Ovary (tissue), 3 donors: ENCODE results near the gene NME7.

Experiments
- EP300 ChIP-seq: sonication (generic); formaldehyde crosslinking; IDR thresholded peaks from one replicate; pipeline ENCODE4 v1.6.1; 2017; ENCODE audit warnings: antibody characterized with exemption
- POLR2A ChIP-seq: fragments of 450-650 bp; IDR thresholded peaks from one replicate; pipeline ENCODE4 v1.6.1; 2017; ENCODE audit warnings: antibody characterized with exemption, mild to moderate bottlenecking, moderate library complexity
- TF ChIP-seq, protein P1 (sequence below), 3 donors: fragments of 450-650 bp in 2 of 3; fragments of 200-600 bp in 1 of 3; IDR thresholded peaks; one replicate each; pipeline versions ENCODE4 v1.5.1 to v1.8.0; 2016 to 2022; ENCODE audit warnings: antibody characterized with exemption in 3 of 3, mild to moderate bottlenecking in 1 of 3
- donor health status: DM: no; HTN: no; CAD: no.

DNA sequence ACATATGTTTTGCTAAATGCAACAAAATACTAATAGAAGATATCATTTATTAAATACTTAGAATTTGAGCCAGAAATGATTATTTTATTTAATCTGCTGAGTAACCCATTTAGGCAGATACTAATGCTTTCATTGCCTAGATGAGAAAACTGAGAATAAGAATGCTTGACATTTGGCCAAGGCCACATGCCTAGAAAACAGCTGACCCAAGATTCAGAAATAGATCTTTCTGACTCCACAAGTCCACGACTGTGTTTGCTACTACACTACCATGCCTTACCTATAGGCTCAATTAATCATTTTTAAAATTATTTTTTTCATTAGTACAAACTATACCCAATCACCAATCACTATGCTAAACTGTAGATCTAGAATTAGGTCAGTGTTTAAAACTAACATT, 131.5 kb downstream of the NME7 start:
- TF ChIP-seq, protein P1, sequence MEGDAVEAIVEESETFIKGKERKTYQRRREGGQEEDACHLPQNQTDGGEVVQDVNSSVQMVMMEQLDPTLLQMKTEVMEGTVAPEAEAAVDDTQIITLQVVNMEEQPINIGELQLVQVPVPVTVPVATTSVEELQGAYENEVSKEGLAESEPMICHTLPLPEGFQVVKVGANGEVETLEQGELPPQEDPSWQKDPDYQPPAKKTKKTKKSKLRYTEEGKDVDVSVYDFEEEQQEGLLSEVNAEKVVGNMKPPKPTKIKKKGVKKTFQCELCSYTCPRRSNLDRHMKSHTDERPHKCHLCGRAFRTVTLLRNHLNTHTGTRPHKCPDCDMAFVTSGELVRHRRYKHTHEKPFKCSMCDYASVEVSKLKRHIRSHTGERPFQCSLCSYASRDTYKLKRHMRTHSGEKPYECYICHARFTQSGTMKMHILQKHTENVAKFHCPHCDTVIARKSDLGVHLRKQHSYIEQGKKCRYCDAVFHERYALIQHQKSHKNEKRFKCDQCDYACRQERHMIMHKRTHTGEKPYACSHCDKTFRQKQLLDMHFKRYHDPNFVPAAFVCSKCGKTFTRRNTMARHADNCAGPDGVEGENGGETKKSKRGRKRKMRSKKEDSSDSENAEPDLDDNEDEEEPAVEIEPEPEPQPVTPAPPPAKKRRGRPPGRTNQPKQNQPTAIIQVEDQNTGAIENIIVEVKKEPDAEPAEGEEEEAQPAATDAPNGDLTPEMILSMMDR (IDR thresholded peaks at IDR 0.05): no peak
- no peak for TF ChIP-seq EP300
- no peak for TF ChIP-seq POLR2A
